Measurements from ENCODE around the gene TPM1. TPM values are rescaled to one million over a fixed set of nuclear protein-coding genes. Genes with fewer than 3 reads are reported as not detected.

Gene TPM1
- total RNA-seq, 1 experiment from 2014 or later = 10.1 TPM

DNA sequence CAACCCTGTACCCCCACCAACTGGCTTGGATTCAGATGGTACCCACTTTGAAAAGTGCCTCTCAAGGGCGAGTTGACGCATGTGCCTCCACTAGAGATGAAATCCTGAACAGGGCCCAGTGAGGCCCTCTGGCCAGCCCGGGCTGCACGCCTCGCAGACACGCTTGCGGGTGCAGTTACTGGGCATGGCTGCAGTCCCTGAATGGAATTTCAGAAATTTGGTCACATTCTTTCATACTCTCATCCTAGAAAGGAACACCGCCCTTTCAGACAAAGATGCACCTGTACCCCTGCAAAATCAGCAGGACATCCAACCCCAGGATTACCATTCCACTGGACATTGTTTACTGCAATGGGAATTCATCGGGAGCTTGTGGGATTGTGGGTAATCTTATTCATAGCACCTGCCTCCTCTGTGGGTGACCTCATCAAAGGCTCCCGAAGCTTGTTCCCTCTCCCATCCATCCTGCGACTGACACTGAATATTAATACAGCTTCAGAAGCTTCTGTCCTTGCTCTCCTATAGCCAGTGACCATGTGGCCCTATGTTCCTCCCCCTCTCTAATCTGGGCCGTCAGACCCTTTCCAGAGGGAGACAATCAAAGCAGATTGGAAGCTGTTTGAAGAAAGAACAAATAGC is 42.5 kb upstream of the TPM1 start:
- no peaks in the 10 kb centered on the region for H3K9me2 ChIP-seq (replicated peaks; ENCODE audit: insufficient read depth, low read length)
- H3K9me3 ChIP-seq (ENCODE audit: low read length) = no peaks in the 10 kb centered on the region
- H2AFZ ChIP-seq (ENCODE audit: low read length) = no peak overlapping the region
- H3K36me3 ChIP-seq (ENCODE audit: insufficient read depth, low read length) = no peaks in the 10 kb centered on the region
- H3K79me2 ChIP-seq (ENCODE audit: low read length) = no peaks in the 10 kb centered on the region
- H3K4me1 ChIP-seq (ENCODE audit: low read length) = no peaks in the 10 kb centered on the region
- no peak overlapping the region for H3K9ac ChIP-seq (ENCODE audit: low read length)
- H4K20me1 ChIP-seq (ENCODE audit: insufficient read depth, low read depth, low read length) = no peaks in the 10 kb centered on the region
- H3K27me3 ChIP-seq (ENCODE audit: low read length) = no peaks in the 10 kb centered on the region
- H3K4me2 ChIP-seq (ENCODE audit: low read depth, low read length, poor library complexity, severe bottlenecking) = no peak overlapping the region
- H3K4me3 ChIP-seq (ENCODE audit: low read length) = no peak overlapping the region
- H3K27ac ChIP-seq (ENCODE audit: low read length) = no peak overlapping the region
- no peak for DNase-seq

DNA sequence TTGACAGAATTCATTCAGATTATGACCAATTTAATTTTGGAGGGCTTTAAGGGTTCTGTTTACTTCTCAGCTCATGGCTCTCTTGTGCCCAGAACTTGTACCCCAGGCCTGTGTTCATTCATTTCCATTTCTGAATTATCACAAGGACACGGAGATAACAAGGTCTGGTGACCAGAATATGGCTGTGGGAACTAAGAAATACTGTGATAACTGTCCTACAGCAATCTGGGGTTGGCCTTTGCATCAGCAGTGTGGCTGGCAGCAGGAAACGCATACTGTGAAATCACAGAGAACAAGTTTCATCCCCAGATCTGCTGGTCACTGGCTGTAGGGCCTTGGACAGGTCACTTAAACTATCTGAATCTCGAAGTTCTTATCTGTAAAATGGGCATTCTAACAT is 41.8 kb upstream of the TPM1 start:
- H3K27me3 ChIP-seq (ENCODE audit: low read length) = no peaks in the 10 kb centered on the region
- H4K20me1 ChIP-seq (ENCODE audit: insufficient read depth, low read depth, low read length) = no peaks in the 10 kb centered on the region
- no peak for DNase-seq
- H2AFZ ChIP-seq (ENCODE audit: low read length) = no peak overlapping the region
- H3K4me2 ChIP-seq (ENCODE audit: low read depth, low read length, poor library complexity, severe bottlenecking) = no peak overlapping the region
- H3K36me3 ChIP-seq (ENCODE audit: insufficient read depth, low read length) = no peaks in the 10 kb centered on the region
- H3K9ac ChIP-seq (ENCODE audit: low read length) = no peak overlapping the region
- H3K9me3 ChIP-seq (ENCODE audit: low read length) = no peaks in the 10 kb centered on the region
- H3K4me3 ChIP-seq (ENCODE audit: low read length) = no peak overlapping the region
- H3K27ac ChIP-seq (ENCODE audit: low read length) = no peak overlapping the region
- no peaks in the 10 kb centered on the region for H3K9me2 ChIP-seq (replicated peaks; ENCODE audit: insufficient read depth, low read length)
- no peaks in the 10 kb centered on the region for H3K4me1 ChIP-seq (ENCODE audit: low read length)
- no peaks in the 10 kb centered on the region for H3K79me2 ChIP-seq (ENCODE audit: low read length)

- H3K27me3 ChIP-seq (ENCODE audit: low read length) = no peaks in the 10 kb centered on the region
- no peak overlapping the region for H3K9ac ChIP-seq (ENCODE audit: low read length)
- H3K27ac ChIP-seq (ENCODE audit: low read length) = no peak overlapping the region
- H3K79me2 ChIP-seq (ENCODE audit: low read length) = no peaks in the 10 kb centered on the region
- no peaks in the 10 kb centered on the region for H3K4me1 ChIP-seq (ENCODE audit: low read length)
- no peaks in the 10 kb centered on the region for H4K20me1 ChIP-seq (ENCODE audit: insufficient read depth, low read depth, low read length)
- H3K4me2 ChIP-seq (ENCODE audit: low read depth, low read length, poor library complexity, severe bottlenecking) = no peak overlapping the region
- no peak overlapping the region for H2AFZ ChIP-seq (ENCODE audit: low read length)
- H3K4me3 ChIP-seq (ENCODE audit: low read length) = no peak overlapping the region
- no peak for DNase-seq
- H3K36me3 ChIP-seq (ENCODE audit: insufficient read depth, low read length) = no peaks in the 10 kb centered on the region
- H3K9me2 ChIP-seq (replicated peaks; ENCODE audit: insufficient read depth, low read length) = no peaks in the 10 kb centered on the region
- no peaks in the 10 kb centered on the region for H3K9me3 ChIP-seq (ENCODE audit: low read length)
These were observed 38.3 kb upstream of the TPM1 start for GRCh38 chr15:63004211-63004610.

GRCh38 chr15:63006032-63006878 is 36.3 kb upstream of the TPM1 start:
- Histone ChIP-seq H3K9me2 (replicated peaks; ENCODE audit: insufficient read depth, low read length) (no peaks in the 10 kb centered on the region), H3K27me3 (ENCODE audit: low read length) (no peaks in the 10 kb centered on the region), H3K79me2 (ENCODE audit: low read length) (no peaks in the 10 kb centered on the region), H3K36me3 (ENCODE audit: insufficient read depth, low read length) (no peaks in the 10 kb centered on the region), H3K9me3 (ENCODE audit: low read length) (no peaks in the 10 kb centered on the region), H3K9ac (ENCODE audit: low read length) (no peak overlapping the region), H3K27ac (ENCODE audit: low read length) (no peak overlapping the region), H3K4me3 (ENCODE audit: low read length) (no peak overlapping the region), H3K4me1 (ENCODE audit: low read length) (no peaks in the 10 kb centered on the region), H2AFZ (ENCODE audit: low read length) (no peak overlapping the region), H4K20me1 (ENCODE audit: insufficient read depth, low read depth, low read length) (no peaks in the 10 kb centered on the region), H3K4me2 (ENCODE audit: low read depth, low read length, poor library complexity, severe bottlenecking) (no peak overlapping the region)
- no peak for DNase-seq

- H3K36me3 ChIP-seq (ENCODE audit: insufficient read depth, low read length) = no peaks in the 10 kb centered on the region
- DNase-seq = no peak
- no peak overlapping the region for H3K4me3 ChIP-seq (ENCODE audit: low read length)
- H2AFZ ChIP-seq (ENCODE audit: low read length) = no peak overlapping the region
- H3K9me2 ChIP-seq (replicated peaks; ENCODE audit: insufficient read depth, low read length) = no peaks in the 10 kb centered on the region
- H3K27me3 ChIP-seq (ENCODE audit: low read length) = no peaks in the 10 kb centered on the region
- H3K4me2 ChIP-seq (ENCODE audit: low read depth, low read length, poor library complexity, severe bottlenecking) = no peak overlapping the region
- no peaks in the 10 kb centered on the region for H4K20me1 ChIP-seq (ENCODE audit: insufficient read depth, low read depth, low read length)
- no peak overlapping the region for H3K9ac ChIP-seq (ENCODE audit: low read length)
- no peaks in the 10 kb centered on the region for H3K9me3 ChIP-seq (ENCODE audit: low read length)
- H3K79me2 ChIP-seq (ENCODE audit: low read length) = no peaks in the 10 kb centered on the region
- no peak overlapping the region for H3K27ac ChIP-seq (ENCODE audit: low read length)
- H3K4me1 ChIP-seq (ENCODE audit: low read length) = no peaks in the 10 kb centered on the region
These were observed 34.1 kb upstream of the TPM1 start for GRCh38 chr15:63008333-63009049.

DNA sequence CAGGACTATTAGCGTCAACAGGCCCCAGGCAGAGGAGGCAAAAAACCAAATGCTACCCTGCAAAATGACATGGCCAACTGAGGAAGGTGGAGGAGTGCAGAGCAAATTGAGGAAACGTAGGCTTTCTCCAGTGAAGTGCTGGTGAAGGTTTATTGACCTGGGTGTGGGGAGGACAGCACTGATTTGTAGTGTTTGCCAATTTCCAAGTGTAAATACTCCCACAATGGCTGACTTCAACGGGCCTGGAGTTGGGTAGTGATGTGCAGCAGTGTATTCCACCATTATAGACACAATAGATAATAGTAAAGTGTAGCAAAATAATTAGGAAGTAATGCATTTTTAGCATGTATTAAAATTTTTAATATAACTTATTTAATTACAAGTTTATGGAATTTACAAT is 32.2 kb upstream of the TPM1 start:
- Histone ChIP-seq H2AFZ (ENCODE audit: low read length) (no peak overlapping the region), H3K4me2 (ENCODE audit: low read depth, low read length, poor library complexity, severe bottlenecking) (no peak overlapping the region), H4K20me1 (ENCODE audit: insufficient read depth, low read depth, low read length) (no peaks in the 10 kb centered on the region), H3K4me1 (ENCODE audit: low read length) (no peaks in the 10 kb centered on the region), H3K36me3 (ENCODE audit: insufficient read depth, low read length) (no peaks in the 10 kb centered on the region), H3K9me2 (replicated peaks; ENCODE audit: insufficient read depth, low read length) (no peaks in the 10 kb centered on the region), H3K79me2 (ENCODE audit: low read length) (no peaks in the 10 kb centered on the region), H3K27me3 (ENCODE audit: low read length) (no peaks in the 10 kb centered on the region), H3K4me3 (ENCODE audit: low read length) (no peak overlapping the region), H3K27ac (ENCODE audit: low read length) (no peak overlapping the region), H3K9me3 (ENCODE audit: low read length) (no peaks in the 10 kb centered on the region), H3K9ac (ENCODE audit: low read length) (no peak overlapping the region)
- DNase-seq = no peak

DNA sequence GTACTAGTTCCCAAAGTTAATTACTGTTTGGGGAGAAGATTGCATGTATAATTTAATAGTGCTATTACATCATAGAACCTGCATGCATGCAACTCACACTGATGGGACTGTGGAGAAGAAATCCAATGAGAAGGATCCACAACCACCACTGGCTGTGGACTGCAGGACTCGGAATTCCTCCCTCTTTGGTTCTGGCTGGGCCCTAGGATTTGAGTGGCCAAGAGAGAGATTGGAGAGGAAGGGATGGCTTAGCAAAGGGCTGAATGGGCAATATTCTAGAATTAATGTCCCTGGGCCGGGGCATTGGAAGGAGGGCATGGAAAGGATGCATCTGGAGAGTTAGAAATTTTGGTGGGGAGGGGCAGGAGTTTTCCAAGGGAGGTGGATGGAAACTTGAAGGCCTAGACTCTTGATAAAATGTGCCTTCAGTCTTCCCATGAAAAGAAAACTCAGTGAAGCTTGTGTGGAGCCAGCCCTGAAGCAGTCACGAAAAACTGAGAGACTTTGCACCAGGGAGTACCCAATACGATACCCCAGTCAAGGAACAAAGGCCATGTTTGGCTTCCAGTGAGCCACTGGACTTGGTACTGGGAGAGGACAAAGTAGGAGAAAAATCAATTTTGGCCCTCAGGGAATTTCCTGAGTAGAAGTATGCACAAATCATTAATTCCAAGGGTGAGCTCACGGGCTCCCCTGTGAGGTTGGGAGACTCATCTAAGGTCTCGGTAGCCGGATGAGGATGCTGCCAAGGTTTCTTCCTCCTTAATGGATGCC is 31.4 kb upstream of the TPM1 start:
- Histone ChIP-seq H3K27ac (ENCODE audit: low read length) (no peak overlapping the region), H3K36me3 (ENCODE audit: insufficient read depth, low read length) (no peaks in the 10 kb centered on the region), H3K4me3 (ENCODE audit: low read length) (no peak overlapping the region), H4K20me1 (ENCODE audit: insufficient read depth, low read depth, low read length) (no peaks in the 10 kb centered on the region), H3K9me3 (ENCODE audit: low read length) (no peaks in the 10 kb centered on the region), H3K79me2 (ENCODE audit: low read length) (no peaks in the 10 kb centered on the region), H3K9ac (ENCODE audit: low read length) (no peak overlapping the region), H3K4me2 (ENCODE audit: low read depth, low read length, poor library complexity, severe bottlenecking) (no peak overlapping the region), H2AFZ (ENCODE audit: low read length) (no peak overlapping the region), H3K4me1 (ENCODE audit: low read length) (no peaks in the 10 kb centered on the region), H3K27me3 (ENCODE audit: low read length) (no peaks in the 10 kb centered on the region), H3K9me2 (replicated peaks; ENCODE audit: insufficient read depth, low read length) (no peaks in the 10 kb centered on the region)
- DNase-seq = no peak

DNA sequence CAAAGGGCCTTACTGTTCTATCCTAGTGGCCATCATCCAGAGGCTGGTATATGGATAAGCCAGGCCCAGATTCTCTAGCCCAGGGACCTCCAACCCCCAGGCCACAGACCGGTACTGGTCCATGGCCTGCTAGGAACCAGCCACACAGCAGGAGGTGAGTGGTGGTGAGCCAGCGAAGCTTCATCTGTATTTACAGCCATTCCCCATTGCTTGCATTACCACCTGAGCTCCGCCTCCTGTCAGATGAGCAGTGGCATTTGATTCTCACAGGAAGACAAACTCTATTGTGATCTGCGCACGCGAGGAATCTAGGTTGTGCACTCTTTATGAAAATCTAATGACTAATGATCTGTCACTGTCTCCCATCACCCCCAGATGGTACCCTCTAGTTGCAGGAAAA is 30.1 kb upstream of the TPM1 start:
- Histone ChIP-seq H3K4me3 (ENCODE audit: low read length) (no peak overlapping the region), H3K36me3 (ENCODE audit: insufficient read depth, low read length) (no peaks in the 10 kb centered on the region), H4K20me1 (ENCODE audit: insufficient read depth, low read depth, low read length) (no peaks in the 10 kb centered on the region), H3K27me3 (ENCODE audit: low read length) (no peaks in the 10 kb centered on the region), H3K4me2 (ENCODE audit: low read depth, low read length, poor library complexity, severe bottlenecking) (no peak overlapping the region), H3K27ac (ENCODE audit: low read length) (no peak overlapping the region), H2AFZ (ENCODE audit: low read length) (no peak overlapping the region), H3K4me1 (ENCODE audit: low read length) (no peaks in the 10 kb centered on the region), H3K79me2 (ENCODE audit: low read length) (no peaks in the 10 kb centered on the region), H3K9me3 (ENCODE audit: low read length) (no peaks in the 10 kb centered on the region), H3K9me2 (replicated peaks; ENCODE audit: insufficient read depth, low read length) (no peaks in the 10 kb centered on the region), H3K9ac (ENCODE audit: low read length) (no peak overlapping the region)
- no peak for DNase-seq

Measured in Karpas-422 (cell line).